Measurements from ENCODE around the gene RYR3.

Gene RYR3

DNA sequence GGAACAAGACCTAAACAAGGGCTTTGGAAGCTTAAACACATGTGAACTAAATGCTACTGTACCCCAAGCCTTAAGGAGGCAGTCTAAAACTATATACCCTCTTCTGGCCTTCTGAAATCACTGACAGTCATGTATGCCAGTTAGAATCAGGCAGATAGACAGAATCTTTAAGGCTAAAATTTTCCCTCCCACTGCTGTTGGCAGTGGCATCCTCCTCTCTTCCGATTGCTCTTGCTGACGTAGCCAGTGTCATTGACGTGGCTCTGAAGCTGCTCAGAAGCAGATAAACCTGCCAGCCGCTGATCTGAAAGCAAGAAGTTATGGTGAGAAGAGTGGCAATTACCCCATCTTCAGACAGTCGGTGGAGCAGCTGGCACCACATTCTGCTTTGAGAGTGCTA lies 3.3 kb downstream of the RYR3 start:
- no peak overlapping the region for H3K4me3 ChIP-seq (ENCODE audit: low read depth, low read length)

DNA sequence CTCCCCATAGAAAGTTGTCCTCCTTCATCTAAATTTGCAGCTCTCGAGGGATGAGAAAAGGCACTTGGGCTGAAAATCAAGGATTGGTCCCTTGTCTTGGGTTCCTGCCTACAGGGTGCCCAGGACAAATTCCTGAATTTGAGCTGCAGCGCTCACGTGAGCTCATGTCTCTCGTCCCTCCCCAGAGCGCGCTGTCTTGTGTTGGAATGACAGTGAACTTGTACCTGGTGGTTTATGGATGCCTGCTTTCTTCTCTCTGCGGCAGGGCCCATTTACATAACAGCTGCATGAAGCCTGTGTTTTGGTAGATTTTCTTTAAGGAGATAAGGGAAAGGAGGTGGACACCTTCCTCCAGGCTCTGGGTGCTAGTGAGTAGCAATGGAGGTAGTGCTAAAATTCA lies 4.3 kb downstream of the RYR3 start:
- Histone ChIP-seq H3K36me3 (ENCODE audit: control insufficient read depth in 2 of 2, insufficient read depth in 1 of 2, low read length in 2 of 2) (no peaks in the 10 kb centered on the region), H3K27ac (ENCODE audit: extremely low read depth, low read depth, low read length) (no peak overlapping the region), H3K4me3 (ENCODE audit: low read depth, low read length) (no peak overlapping the region), H3K9me3 (ENCODE audit: control insufficient read depth, insufficient read depth, low read depth, low read length) (no peaks in the 10 kb centered on the region), H3K4me1 (ENCODE audit: control insufficient read depth, insufficient read depth, low read length) (no peaks in the 10 kb centered on the region)
- POLR2A ChIA-PET = no interaction called here
- CTCF ChIA-PET = interaction anchor here (0.5 kb wide), 1 partner anchor 385 kb away, joined by 3 read pairs; no protein-coding TSS in a partner anchor
- TF ChIP-seq ZNF138 (tag by site-specific recombination; IDR thresholded peaks at IDR 0.05; ENCODE audit: borderline replicate concordance) = no peak
- no peak for TF ChIP-seq GLI2 (tag by site-specific recombination; IDR thresholded peaks at IDR 0.05; ENCODE audit: borderline replicate concordance, low read depth)
- no peak for TF ChIP-seq SCRT1 (tag by site-specific recombination; IDR thresholded peaks at IDR 0.05; ENCODE audit: borderline replicate concordance)
- TF ChIP-seq ZNF664 (tag by site-specific recombination; IDR thresholded peaks at IDR 0.05) = no peak
- no peak for TF ChIP-seq ZNF311 (tag by site-specific recombination; IDR thresholded peaks at IDR 0.05; ENCODE audit: borderline replicate concordance)
- TF ChIP-seq, protein P1, sequence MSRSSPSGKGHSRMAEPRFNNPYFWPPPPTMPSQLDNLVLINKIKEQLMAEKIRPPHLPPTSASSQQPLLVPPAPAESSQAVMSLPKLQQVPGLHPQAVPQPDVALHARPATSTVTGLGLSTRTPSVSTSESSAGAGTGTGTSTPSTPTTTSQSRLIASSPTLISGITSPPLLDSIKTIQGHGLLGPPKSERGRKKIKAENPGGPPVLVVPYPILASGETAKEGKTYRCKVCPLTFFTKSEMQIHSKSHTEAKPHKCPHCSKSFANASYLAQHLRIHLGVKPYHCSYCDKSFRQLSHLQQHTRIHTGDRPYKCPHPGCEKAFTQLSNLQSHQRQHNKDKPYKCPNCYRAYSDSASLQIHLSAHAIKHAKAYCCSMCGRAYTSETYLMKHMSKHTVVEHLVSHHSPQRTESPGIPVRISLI (tag by site-specific recombination; IDR thresholded peaks at IDR 0.05) = no peak
- no peak for TF ChIP-seq BCL11A (tag by site-specific recombination; IDR thresholded peaks at IDR 0.05; ENCODE audit: low read depth)
- TF ChIP-seq ZNF76 (tag by site-specific recombination; IDR thresholded peaks at IDR 0.05; ENCODE audit: borderline replicate concordance, low read depth) = no peak
- TF ChIP-seq, protein P2, sequence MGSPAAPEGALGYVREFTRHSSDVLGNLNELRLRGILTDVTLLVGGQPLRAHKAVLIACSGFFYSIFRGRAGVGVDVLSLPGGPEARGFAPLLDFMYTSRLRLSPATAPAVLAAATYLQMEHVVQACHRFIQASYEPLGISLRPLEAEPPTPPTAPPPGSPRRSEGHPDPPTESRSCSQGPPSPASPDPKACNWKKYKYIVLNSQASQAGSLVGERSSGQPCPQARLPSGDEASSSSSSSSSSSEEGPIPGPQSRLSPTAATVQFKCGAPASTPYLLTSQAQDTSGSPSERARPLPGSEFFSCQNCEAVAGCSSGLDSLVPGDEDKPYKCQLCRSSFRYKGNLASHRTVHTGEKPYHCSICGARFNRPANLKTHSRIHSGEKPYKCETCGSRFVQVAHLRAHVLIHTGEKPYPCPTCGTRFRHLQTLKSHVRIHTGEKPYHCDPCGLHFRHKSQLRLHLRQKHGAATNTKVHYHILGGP (tag by site-specific recombination; IDR thresholded peaks at IDR 0.05) = no peak
- TF ChIP-seq, protein P3, sequence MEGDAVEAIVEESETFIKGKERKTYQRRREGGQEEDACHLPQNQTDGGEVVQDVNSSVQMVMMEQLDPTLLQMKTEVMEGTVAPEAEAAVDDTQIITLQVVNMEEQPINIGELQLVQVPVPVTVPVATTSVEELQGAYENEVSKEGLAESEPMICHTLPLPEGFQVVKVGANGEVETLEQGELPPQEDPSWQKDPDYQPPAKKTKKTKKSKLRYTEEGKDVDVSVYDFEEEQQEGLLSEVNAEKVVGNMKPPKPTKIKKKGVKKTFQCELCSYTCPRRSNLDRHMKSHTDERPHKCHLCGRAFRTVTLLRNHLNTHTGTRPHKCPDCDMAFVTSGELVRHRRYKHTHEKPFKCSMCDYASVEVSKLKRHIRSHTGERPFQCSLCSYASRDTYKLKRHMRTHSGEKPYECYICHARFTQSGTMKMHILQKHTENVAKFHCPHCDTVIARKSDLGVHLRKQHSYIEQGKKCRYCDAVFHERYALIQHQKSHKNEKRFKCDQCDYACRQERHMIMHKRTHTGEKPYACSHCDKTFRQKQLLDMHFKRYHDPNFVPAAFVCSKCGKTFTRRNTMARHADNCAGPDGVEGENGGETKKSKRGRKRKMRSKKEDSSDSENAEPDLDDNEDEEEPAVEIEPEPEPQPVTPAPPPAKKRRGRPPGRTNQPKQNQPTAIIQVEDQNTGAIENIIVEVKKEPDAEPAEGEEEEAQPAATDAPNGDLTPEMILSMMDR (tag by site-specific recombination; IDR thresholded peaks at IDR 0.05) = no peak
- TF ChIP-seq ZSCAN23 (tag by site-specific recombination; IDR thresholded peaks at IDR 0.05) = no peak
- no peak for TF ChIP-seq SETDB1 (IDR thresholded peaks at IDR 0.05; ENCODE audit: insufficient read length, low read length)
- TF ChIP-seq, protein P4, sequence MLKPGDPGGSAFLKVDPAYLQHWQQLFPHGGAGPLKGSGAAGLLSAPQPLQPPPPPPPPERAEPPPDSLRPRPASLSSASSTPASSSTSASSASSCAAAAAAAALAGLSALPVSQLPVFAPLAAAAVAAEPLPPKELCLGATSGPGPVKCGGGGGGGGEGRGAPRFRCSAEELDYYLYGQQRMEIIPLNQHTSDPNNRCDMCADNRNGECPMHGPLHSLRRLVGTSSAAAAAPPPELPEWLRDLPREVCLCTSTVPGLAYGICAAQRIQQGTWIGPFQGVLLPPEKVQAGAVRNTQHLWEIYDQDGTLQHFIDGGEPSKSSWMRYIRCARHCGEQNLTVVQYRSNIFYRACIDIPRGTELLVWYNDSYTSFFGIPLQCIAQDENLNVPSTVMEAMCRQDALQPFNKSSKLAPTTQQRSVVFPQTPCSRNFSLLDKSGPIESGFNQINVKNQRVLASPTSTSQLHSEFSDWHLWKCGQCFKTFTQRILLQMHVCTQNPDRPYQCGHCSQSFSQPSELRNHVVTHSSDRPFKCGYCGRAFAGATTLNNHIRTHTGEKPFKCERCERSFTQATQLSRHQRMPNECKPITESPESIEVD (tag by site-specific recombination; IDR thresholded peaks at IDR 0.05) = no peak
- TF ChIP-seq HOXC10 (CRISPR knock-in tag; IDR thresholded peaks at IDR 0.05) = no peak

More for the DNA sequence above, 3.3 kb downstream of the RYR3 start:
- H3K9me3 ChIP-seq (ENCODE audit: control insufficient read depth, insufficient read depth, low read depth, low read length) = no peaks in the 10 kb centered on the region
- ChIA-PET POLR2A (no interaction called here), CTCF (interaction anchor here (1.1 kb wide), 1 partner anchor 359 kb away, joined by 5 read pairs; no protein-coding TSS in a partner anchor)
- no peaks in the 10 kb centered on the region for H3K4me1 ChIP-seq (ENCODE audit: control insufficient read depth, insufficient read depth, low read length)
- H3K27ac ChIP-seq (ENCODE audit: extremely low read depth, low read depth, low read length) = no peak overlapping the region
- no peak for TF ChIP-seq ZBTB8A (tag by site-specific recombination; IDR thresholded peaks at IDR 0.05)
- no peak for TF ChIP-seq ZNF76 (tag by site-specific recombination; IDR thresholded peaks at IDR 0.05; ENCODE audit: borderline replicate concordance, low read depth)
- no peak for TF ChIP-seq ZNF596 (tag by site-specific recombination; IDR thresholded peaks at IDR 0.05)
- no peak for TF ChIP-seq ZNF239 (tag by site-specific recombination; IDR thresholded peaks at IDR 0.05)
- TF ChIP-seq, protein P5, sequence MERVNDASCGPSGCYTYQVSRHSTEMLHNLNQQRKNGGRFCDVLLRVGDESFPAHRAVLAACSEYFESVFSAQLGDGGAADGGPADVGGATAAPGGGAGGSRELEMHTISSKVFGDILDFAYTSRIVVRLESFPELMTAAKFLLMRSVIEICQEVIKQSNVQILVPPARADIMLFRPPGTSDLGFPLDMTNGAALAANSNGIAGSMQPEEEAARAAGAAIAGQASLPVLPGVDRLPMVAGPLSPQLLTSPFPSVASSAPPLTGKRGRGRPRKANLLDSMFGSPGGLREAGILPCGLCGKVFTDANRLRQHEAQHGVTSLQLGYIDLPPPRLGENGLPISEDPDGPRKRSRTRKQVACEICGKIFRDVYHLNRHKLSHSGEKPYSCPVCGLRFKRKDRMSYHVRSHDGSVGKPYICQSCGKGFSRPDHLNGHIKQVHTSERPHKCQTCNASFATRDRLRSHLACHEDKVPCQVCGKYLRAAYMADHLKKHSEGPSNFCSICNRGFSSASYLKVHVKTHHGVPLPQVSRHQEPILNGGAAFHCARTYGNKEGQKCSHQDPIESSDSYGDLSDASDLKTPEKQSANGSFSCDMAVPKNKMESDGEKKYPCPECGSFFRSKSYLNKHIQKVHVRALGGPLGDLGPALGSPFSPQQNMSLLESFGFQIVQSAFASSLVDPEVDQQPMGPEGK (tag by site-specific recombination; IDR thresholded peaks at IDR 0.05) = no peak
- no peak for TF ChIP-seq ZNF248 (tag by site-specific recombination; IDR thresholded peaks at IDR 0.05)
- TF ChIP-seq, protein P6, sequence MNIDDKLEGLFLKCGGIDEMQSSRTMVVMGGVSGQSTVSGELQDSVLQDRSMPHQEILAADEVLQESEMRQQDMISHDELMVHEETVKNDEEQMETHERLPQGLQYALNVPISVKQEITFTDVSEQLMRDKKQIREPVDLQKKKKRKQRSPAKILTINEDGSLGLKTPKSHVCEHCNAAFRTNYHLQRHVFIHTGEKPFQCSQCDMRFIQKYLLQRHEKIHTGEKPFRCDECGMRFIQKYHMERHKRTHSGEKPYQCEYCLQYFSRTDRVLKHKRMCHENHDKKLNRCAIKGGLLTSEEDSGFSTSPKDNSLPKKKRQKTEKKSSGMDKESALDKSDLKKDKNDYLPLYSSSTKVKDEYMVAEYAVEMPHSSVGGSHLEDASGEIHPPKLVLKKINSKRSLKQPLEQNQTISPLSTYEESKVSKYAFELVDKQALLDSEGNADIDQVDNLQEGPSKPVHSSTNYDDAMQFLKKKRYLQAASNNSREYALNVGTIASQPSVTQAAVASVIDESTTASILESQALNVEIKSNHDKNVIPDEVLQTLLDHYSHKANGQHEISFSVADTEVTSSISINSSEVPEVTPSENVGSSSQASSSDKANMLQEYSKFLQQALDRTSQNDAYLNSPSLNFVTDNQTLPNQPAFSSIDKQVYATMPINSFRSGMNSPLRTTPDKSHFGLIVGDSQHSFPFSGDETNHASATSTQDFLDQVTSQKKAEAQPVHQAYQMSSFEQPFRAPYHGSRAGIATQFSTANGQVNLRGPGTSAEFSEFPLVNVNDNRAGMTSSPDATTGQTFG (tag by site-specific recombination; IDR thresholded peaks at IDR 0.05; ENCODE audit: borderline replicate concordance) = no peak
- TF ChIP-seq, protein P7, sequence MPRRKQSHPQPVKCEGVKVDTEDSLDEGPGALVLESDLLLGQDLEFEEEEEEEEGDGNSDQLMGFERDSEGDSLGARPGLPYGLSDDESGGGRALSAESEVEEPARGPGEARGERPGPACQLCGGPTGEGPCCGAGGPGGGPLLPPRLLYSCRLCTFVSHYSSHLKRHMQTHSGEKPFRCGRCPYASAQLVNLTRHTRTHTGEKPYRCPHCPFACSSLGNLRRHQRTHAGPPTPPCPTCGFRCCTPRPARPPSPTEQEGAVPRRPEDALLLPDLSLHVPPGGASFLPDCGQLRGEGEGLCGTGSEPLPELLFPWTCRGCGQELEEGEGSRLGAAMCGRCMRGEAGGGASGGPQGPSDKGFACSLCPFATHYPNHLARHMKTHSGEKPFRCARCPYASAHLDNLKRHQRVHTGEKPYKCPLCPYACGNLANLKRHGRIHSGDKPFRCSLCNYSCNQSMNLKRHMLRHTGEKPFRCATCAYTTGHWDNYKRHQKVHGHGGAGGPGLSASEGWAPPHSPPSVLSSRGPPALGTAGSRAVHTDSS (tag by site-specific recombination; IDR thresholded peaks at IDR 0.05) = no peak
- TF ChIP-seq ZNF354C (tag by site-specific recombination; IDR thresholded peaks at IDR 0.05; ENCODE audit: borderline replicate concordance, low read depth) = no peak
- TF ChIP-seq ZBTB48 (tag by site-specific recombination; IDR thresholded peaks at IDR 0.05) = no peak
- no peaks in the 10 kb centered on the region for H3K36me3 ChIP-seq (ENCODE audit: control insufficient read depth in 2 of 2, insufficient read depth in 1 of 2, low read length in 2 of 2)

Measured in HEK293 (cell line).